ENCODE measurements around the gene FAM83E.

FAM83E gene

GRCh38 chr19:48630296-48631063, 15.6 kb upstream of the FAM83E start:
- DNase-seq (ENCODE audit: extremely low read depth, low read depth) = no peak
- TF ChIP-seq, protein P1, sequence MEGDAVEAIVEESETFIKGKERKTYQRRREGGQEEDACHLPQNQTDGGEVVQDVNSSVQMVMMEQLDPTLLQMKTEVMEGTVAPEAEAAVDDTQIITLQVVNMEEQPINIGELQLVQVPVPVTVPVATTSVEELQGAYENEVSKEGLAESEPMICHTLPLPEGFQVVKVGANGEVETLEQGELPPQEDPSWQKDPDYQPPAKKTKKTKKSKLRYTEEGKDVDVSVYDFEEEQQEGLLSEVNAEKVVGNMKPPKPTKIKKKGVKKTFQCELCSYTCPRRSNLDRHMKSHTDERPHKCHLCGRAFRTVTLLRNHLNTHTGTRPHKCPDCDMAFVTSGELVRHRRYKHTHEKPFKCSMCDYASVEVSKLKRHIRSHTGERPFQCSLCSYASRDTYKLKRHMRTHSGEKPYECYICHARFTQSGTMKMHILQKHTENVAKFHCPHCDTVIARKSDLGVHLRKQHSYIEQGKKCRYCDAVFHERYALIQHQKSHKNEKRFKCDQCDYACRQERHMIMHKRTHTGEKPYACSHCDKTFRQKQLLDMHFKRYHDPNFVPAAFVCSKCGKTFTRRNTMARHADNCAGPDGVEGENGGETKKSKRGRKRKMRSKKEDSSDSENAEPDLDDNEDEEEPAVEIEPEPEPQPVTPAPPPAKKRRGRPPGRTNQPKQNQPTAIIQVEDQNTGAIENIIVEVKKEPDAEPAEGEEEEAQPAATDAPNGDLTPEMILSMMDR (IDR thresholded peaks at IDR 0.05; ENCODE audit: low read depth, low read length) = no peak

DNA sequence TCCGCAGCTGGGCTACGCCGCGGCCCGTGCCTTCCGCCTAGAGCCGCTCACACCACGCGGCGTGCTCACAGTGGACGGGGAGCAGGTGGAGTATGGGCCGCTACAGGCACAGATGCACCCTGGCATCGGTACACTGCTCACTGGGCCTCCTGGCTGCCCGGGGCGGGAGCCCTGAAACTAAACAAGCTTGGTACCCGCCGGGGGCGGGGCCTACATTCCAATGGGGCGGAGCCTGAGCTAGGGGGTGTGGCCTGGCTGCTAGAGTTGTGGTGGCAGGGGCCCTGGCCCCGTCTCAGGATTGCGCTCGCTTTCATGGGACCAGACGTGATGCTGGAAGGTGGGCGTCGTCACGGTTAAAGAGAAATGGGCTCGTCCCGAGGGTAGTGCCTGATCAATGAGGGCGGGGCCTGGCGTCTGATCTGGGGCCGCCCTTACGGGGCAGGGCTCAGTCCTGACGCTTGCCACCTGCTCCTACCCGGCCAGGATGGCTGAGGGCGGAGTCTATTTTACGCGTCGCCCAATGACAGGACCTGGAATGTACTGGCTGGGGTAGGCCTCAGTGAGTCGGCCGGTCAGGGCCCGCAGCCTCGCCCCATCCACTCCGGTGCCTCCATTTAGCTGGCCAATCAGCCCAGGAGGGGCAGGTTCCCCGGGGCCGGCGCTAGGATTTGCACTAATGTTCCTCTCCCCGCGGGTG, 14.9 kb upstream of the FAM83E start:
- DNase-seq (ENCODE audit: extremely low read depth, low read depth) = no peak
- TF ChIP-seq, protein P1 (IDR thresholded peaks at IDR 0.05; ENCODE audit: low read depth, low read length) = no peak

- no peak for DNase-seq (ENCODE audit: extremely low read depth, low read depth)
- TF ChIP-seq, protein P1 (IDR thresholded peaks at IDR 0.05; ENCODE audit: low read depth, low read length) = no peak
Measured at GRCh38 chr19:48629297-48629598, 14.4 kb upstream of the FAM83E start.

DNA sequence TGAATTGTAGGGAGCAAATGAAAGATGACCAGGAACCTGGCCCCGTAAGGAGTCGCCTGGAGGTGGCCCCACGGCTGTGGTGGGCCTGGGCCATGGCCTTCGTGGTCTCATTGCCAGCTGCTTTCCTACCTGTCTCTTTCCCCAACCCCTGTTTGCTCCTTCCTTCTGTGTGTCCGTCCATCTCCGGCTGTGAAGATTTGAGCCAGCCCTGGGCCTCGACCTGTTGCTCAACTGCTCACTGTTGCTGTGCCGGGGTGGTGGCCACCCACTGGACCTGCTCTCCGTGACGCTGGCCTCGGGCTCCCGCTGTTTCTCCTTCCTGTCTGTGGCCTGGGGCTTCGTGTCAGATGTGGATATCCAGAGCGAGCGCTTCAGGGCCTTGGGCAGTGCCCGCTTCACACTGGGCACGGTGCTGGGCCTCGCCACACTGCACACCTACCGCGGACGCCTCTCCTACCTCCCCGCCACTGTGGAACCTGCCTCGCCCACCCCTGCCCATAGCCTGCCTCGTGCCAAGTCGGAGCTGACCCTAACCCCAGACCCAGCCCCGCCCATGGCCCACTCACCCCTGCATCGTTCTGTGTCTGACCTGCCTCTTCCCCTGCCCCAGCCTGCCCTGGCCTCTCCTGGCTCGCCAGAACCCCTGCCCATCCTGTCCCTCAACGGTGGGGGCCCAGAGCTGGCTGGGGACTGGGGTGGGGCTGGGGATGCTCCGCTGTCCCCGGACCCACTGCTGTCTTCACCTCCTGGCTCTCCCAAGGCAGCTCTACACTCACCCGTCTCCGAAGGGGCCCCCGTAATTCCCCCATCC, 13.8 kb upstream of the FAM83E start:
- no peak for DNase-seq (ENCODE audit: extremely low read depth, low read depth)
- TF ChIP-seq, protein P1 (IDR thresholded peaks at IDR 0.05; ENCODE audit: low read depth, low read length) = no peak

- no peak for DNase-seq (ENCODE audit: extremely low read depth, low read depth)
- TF ChIP-seq, protein P1 (IDR thresholded peaks at IDR 0.05; ENCODE audit: low read depth, low read length) = no peak
Measured at GRCh38 chr19:48627865-48628314, 13.0 kb upstream of the FAM83E start.

DNA sequence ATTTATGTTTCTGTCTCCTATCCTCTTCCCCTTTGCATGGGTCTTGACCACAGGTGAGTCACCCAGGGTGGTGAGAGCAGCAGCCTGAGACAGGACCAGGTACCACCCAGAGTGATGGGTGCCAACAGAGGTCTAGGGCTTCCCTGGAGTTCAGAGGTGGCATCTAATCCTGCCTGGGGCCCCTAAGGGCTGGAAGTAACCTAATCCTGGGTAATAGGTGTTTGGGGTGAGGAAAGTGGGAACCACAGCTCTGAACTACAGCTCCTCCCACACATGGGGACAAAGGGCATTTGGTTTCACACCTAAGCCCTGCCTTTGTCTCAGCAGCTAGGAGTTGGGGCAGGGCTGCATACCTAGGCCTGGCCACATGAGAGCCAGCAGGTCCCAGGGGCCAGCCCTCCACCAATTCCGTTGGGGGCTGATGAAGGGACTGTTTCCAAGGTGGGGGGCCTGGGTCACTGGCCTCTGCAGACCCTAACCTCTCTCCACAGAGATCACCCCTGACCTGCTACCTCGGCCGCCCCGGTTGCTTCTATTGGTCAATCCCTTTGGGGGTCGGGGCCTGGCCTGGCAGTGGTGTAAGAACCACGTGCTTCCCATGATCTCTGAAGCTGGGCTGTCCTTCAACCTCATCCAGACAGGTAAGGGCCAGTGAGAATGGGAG, 12.5 kb upstream of the FAM83E start:
- DNase-seq (ENCODE audit: extremely low read depth, low read depth) = no peak
- TF ChIP-seq, protein P1 (IDR thresholded peaks at IDR 0.05; ENCODE audit: low read depth, low read length) = no peak
